Natural killer cell treated with Interleukin-12 subunit alpha and Interleukin-12 subunit beta and Interleukin-15 and Interleukin-18, amount 100 ng/mL, for 72 hours (primary cell): ENCODE measurements around the gene KIAA0513. TPM values are rescaled to one million over a fixed set of nuclear protein-coding genes. Genes with fewer than 3 reads are reported as not detected.

ENCODE experiments used
- ATAC-seq, 2 donors: fragments of 150-1000 bp; cut with Tn5 transposase in 1 of 2; sonication (Bioruptor Pico), chemical (Tn5 transposase) in 1 of 2; 2 replicates each; pipeline ENCODE4 v1.10.0; 2021
- DNase-seq: peaks from one replicate; pipeline ENCODE4 v3.0.0; 2022; ENCODE audit warnings: low spot score
- H3K27ac Mint-ChIP-seq, 2 donors: 1 replicate in 1 of 2; 2 replicates in 1 of 2; pipeline ENCODE4 v1.8.0; 2022; ENCODE audit warnings: mixed read lengths in 2 of 2, mild to moderate bottlenecking in 1 of 2, moderate library complexity in 1 of 2
- H3K27me3 Mint-ChIP-seq, 2 donors: 1 replicate in 1 of 2; 2 replicates in 1 of 2; pipeline ENCODE4 v1.8.0; 2022; ENCODE audit warnings: mixed read lengths in 2 of 2
- H3K36me3 Mint-ChIP-seq: one replicate; pipeline ENCODE4 v1.8.0; 2022; ENCODE audit warnings: mixed read lengths
- H3K4me1 Mint-ChIP-seq, 2 donors: 1 replicate in 1 of 2; 2 replicates in 1 of 2; pipeline ENCODE4 v1.8.0; 2022; ENCODE audit warnings: low read depth in 2 of 2, mixed read lengths in 2 of 2, mild to moderate bottlenecking in 1 of 2
- H3K4me3 Mint-ChIP-seq: one replicate; pipeline ENCODE4 v1.8.0; 2022; ENCODE audit warnings: mixed read lengths
- H3K9me3 Mint-ChIP-seq: 2 replicates; pipeline ENCODE4 v1.8.0; 2022; ENCODE audit warnings: mixed read lengths
- total RNA-seq, 2 donors: library from RNA; stranded (reverse); gene quantifications; one replicate each; pipeline ENCODE4 v1.2.3, GENCODE V29; 2022

The KIAA0513 gene
- total RNA-seq, 2 donors from 2014 or later = 3.3 to 3.6 TPM

DNA sequence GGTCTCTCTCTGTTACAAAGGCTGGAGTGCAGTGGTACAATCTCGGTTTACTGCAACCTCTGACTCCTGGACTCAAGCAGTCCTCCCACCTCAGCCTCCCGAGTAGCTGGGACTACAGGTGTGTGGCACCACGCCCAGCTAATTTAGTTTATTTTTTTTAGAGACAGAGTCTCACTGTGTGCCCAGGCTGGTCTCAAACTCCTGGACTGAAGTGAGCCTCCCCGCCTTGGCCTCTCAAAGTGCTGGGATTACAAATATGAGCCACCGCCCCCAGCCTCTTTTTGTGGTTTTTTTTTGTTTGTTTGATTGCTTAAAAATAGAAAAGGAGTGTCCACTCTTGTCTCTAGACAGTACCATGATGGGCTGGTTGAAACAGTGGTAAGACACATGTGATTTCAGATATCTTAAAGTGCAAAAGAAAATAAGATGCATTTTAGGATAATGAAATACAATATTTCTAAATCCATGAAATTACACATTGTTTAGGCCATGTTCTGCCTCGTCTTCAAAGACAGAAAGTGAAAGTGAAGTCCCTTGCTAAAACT lies 27.4 kb downstream of the KIAA0513 start:
- Mint-ChIP-seq H3K9me3 (no peaks in the 10 kb centered on the region), H3K4me3 (peak overlapping the region; percentile 88), H3K36me3 (no peaks in the 10 kb centered on the region), H3K27ac (peak overlapping the region; percentile 78), H3K4me1 (peaks cover 31 to 32% of the 10 kb centered on the region in 2 donors), H3K27me3 (peaks cover 9 to 13% of the 10 kb centered on the region in 2 donors)
- ATAC-seq (no peak), DNase-seq (peak; percentile 2)

DNA sequence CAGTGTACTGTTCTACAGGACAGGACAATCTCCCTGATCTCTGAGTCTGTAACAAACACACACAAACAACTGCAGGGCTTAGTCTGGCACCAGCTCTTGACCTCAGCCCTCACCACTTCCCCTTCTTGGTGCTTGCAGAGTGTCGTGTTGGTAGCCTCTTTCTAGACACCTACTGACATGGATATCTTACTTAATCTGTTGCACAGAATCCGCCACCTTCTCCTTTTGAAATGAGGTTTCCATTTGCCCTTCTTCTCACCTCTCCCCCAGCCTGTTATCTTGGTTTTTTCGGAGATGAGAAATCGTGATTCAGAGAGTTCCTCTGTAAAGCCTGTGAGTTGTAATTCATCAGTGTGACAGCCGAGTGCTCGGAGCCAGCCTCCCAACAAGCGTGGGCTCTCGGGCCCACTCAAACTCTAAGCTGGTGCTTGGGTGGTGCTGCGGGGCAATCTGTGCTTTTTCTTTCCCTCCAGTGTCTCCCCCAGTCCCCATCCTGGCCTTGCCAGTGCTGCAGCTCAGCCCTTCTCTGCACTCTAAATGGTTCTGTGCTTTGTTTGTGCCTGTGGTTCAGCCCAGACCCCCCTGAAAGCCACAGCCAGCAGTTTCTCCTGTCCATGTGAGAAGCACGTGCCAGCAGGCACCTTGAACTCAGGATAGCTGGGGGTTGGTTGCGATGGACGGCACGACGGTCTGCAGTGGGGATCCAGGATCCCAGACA lies 28.1 kb downstream of the KIAA0513 start:
- Mint-ChIP-seq H3K36me3 (no peaks in the 10 kb centered on the region), H3K4me1 (peaks cover 30 to 31% of the 10 kb centered on the region in 2 donors), H3K27ac (peak overlapping the region; percentile 78), H3K27me3 (peaks cover 9 to 13% of the 10 kb centered on the region in 2 donors), H3K9me3 (no peaks in the 10 kb centered on the region), H3K4me3 (peak overlapping the region; percentile 88)
- peak; percentile 97 to 99 for ATAC-seq
- peak; percentile 83 for DNase-seq

DNA sequence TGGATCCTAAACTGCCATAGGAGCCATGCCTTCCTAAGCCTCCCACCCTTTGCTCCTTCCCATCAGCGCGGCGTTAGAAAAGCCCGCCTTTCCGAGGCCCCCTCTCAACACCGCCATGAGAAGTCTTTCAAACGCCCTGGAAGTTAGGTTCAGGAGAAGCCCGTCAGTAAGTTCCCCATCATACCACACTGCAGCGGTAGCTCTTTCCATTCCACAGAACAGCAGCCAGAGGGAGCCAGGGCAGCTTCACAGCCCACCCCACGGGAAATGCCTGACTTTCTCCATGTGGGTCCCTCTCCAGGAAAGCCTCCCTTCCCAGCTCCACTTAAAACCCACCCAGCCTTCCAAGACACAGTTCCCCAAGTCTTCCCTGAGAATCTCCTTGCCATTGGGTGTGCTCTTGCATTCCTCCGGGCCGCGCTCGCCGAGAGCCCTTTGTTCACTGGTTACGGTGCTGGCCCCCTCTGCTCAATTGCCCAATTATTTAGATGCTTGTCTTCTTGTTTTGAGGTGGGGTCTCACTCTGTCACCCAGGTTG lies 28.7 kb downstream of the KIAA0513 start:
- Mint-ChIP-seq H3K4me3 (peak overlapping the region; percentile 88), H3K4me1 (peaks cover 29 to 31% of the 10 kb centered on the region in 2 donors), H3K27me3 (peaks cover 9 to 14% of the 10 kb centered on the region in 2 donors), H3K36me3 (no peaks in the 10 kb centered on the region), H3K27ac (peak overlapping the region; percentile 78), H3K9me3 (no peaks in the 10 kb centered on the region)
- peak; percentile 38 for DNase-seq
- ATAC-seq = no peak

DNA sequence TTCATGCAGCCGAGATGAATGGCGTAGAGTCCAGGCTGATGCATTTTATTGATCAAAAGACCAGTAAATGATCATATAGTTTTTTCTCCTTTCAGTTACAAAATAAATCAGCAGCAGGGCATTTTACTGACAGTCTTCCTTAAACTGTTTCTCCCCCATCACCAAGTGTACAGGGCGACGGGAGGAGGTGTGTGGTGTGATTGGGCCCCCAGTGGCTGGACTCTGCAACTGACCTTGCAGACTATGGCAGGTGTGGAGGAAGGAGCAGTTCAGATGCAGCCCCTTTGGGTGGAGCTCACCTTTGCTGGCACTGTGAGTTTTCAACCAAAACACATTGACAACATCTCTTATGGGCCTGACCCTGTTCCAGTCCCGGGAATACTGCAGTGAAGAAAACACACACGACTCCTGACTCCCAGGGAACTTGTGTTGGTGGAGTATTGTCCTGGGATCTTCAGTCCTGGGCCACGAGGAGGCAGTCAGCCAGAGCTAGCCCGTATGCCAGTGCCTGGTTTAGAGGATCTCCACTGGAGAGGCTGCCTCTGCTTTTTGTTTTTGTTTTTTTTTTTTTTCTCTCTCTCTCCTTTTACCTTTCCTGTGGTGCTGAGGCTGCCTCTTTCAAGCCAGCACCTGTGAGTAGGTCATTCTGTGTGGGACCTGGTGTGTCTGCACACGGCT lies 29.8 kb downstream of the KIAA0513 start:
- Mint-ChIP-seq H3K4me1 (peaks cover 29 to 31% of the 10 kb centered on the region in 2 donors), H3K27ac (peak overlapping the region; percentile 78), H3K4me3 (peak overlapping the region; percentile 88), H3K36me3 (no peaks in the 10 kb centered on the region), H3K27me3 (peaks cover 9 to 15% of the 10 kb centered on the region in 2 donors), H3K9me3 (no peaks in the 10 kb centered on the region)
- no peak for ATAC-seq
- DNase-seq = peak; percentile 44

DNA sequence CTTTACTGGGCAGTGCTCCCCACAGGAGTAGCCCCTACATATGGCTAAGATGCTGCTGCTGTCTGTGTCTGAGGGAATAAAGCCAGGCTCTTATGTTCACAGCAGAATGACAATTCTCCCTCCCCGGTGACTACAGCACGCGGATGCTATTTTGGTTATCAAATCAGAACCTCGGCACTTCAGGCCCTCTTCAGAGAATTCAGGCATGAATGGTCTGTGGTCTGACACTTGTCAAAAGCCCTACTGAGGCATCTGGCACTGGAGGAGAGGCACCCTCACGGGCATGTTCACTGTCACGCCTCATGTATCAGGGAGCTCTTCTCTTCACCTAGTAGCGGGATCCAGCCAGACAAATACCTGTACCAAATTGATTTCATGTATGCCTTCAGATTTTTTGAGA lies 30.4 kb downstream of the KIAA0513 start:
- H3K4me1 Mint-ChIP-seq = peaks cover 29 to 31% of the 10 kb centered on the region in 2 donors
- H3K36me3 Mint-ChIP-seq = no peaks in the 10 kb centered on the region
- peak; percentile 26 for DNase-seq
- peak overlapping the region; percentile 34 for H3K4me3 Mint-ChIP-seq
- peak overlapping the region in 1 of 2 donors; percentile 35 for H3K27ac Mint-ChIP-seq
- no peak for ATAC-seq
- H3K9me3 Mint-ChIP-seq = no peaks in the 10 kb centered on the region
- H3K27me3 Mint-ChIP-seq = peaks cover 9 to 15% of the 10 kb centered on the region in 2 donors

DNA sequence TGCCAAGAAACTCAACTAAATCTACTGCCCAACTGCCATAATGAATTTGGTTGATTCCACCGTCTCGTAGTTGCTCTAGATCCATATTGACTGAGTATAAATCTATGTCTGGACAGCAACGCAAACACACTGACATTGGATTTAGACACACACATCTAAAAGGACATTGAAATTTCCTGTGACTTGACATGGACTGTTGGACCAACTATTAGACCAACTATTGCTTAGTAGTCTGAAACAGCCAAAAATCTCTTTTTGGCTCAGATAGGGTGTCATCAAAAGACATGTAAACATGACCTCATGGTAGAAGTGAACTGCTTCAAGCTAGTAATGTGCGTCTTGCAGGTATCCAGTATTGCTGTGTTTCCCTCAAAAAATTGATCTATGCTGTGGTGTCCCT lies 31.3 kb downstream of the KIAA0513 start:
- Mint-ChIP-seq H3K4me1 (peaks cover 29 to 31% of the 10 kb centered on the region in 2 donors), H3K9me3 (no peaks in the 10 kb centered on the region), H3K4me3 (no peak overlapping the region), H3K36me3 (no peaks in the 10 kb centered on the region), H3K27ac (no peak overlapping the region), H3K27me3 (peaks cover 9 to 15% of the 10 kb centered on the region in 2 donors)
- ATAC-seq (no peak), DNase-seq (no peak)

DNA sequence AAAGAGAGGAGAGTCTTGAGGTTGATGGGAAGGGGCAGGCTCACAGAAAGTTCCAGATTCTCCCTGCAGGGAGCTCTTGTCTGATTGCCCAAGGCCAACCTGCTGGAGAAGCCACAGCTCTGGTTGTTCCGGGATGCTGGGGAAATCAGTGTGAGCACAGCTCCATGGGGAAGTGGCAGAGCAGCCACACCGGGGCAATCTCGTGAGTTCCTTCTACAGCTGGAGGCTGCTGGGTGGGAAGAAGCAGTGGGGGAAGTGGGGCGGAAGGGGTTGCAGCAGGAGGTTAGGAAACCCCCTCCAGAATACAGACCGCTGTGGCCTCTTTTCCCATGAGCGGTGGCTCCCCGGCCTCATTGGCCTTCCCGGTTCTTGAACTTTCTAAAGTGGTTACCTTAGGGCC lies 34.0 kb downstream of the KIAA0513 start:
- DNase-seq (peak; percentile 48), ATAC-seq (no peak)
- Mint-ChIP-seq H3K27me3 (peaks cover 9 to 18% of the 10 kb centered on the region in 2 donors), H3K36me3 (no peaks in the 10 kb centered on the region), H3K27ac (no peak overlapping the region), H3K9me3 (no peaks in the 10 kb centered on the region), H3K4me1 (peaks cover 14 to 16% of the 10 kb centered on the region in 2 donors), H3K4me3 (no peak overlapping the region)

DNA sequence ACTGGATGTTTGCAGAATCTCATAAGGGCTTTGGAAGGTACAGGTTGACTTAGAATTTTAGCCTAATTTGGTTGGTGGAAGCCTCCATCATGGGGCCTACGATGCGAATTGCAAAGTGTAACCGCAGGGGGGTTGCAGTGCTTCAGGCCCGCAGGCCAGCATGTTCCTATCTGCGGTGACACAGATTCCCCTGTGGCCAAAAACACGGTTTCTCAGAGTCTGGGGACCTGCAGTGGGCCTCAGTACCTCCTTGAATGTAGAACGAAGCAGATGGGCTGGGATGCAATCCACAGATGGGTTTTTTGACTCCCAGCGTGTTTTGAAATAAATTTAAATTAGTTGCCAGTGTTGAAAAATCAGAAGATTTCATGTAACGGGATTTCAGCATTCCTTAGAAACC lies 34.7 kb downstream of the KIAA0513 start:
- peaks cover 7 to 13% of the 10 kb centered on the region in 2 donors for H3K27me3 Mint-ChIP-seq
- H3K4me1 Mint-ChIP-seq = peaks cover 6 to 9% of the 10 kb centered on the region in 2 donors
- DNase-seq (no peak), ATAC-seq (no peak)
- no peak overlapping the region for H3K4me3 Mint-ChIP-seq
- H3K36me3 Mint-ChIP-seq = no peaks in the 10 kb centered on the region
- no peak overlapping the region for H3K27ac Mint-ChIP-seq
- H3K9me3 Mint-ChIP-seq = no peaks in the 10 kb centered on the region

DNA sequence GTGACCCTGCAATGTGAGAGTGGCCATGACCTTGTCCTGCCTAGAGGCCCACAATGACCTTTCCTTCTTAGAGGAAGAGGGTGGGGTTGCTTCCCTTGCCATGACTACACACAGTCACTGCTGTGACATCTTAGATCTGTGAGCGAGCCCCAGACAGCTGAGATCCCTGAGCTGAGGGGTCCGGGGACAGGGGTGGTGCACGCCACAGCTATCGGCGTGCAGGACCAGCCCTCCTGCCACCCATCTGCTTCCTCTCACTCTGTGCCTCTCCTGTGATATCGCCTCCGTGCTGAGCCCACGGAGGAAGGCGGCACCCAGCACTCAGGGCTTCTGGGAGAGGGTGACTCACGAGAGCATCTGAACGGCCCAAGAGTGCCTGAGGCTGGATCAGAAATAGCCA lies 35.2 kb downstream of the KIAA0513 start:
- H3K4me3 Mint-ChIP-seq = no peak overlapping the region
- ATAC-seq (peak in 1 of 2 donors; percentile 40), DNase-seq (no peak)
- no peak overlapping the region for H3K27ac Mint-ChIP-seq
- no peaks in the 10 kb centered on the region for H3K9me3 Mint-ChIP-seq
- H3K4me1 Mint-ChIP-seq = peaks cover under 1 to 4% of the 10 kb centered on the region in 2 donors
- no peaks in the 10 kb centered on the region for H3K36me3 Mint-ChIP-seq
- peaks cover 2 to 10% of the 10 kb centered on the region in 2 donors for H3K27me3 Mint-ChIP-seq

DNA sequence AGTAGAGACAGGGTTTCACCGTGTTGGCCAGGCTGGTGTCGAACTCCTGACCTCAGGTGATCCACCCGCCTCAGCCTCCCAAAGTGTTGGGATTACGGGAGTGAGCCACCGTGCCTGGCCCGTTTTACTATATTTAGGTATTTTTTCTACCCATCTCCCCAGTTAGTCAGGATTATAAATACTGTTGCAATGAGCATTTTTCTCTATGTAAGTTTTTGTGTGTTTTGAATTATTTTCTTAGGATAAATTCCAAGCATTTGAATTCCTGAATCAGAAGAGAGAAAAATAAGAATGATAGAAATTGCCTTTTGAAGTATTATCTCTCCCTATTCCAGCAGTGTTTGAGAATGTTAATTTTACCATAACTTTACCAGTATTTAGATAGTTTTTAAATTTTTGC lies 36.6 kb downstream of the KIAA0513 start:
- no peak overlapping the region for H3K4me3 Mint-ChIP-seq
- no peaks in the 10 kb centered on the region for H3K36me3 Mint-ChIP-seq
- peaks cover 0 to 3% of the 10 kb centered on the region in 2 donors for H3K4me1 Mint-ChIP-seq
- H3K9me3 Mint-ChIP-seq = no peaks in the 10 kb centered on the region
- no peak overlapping the region for H3K27ac Mint-ChIP-seq
- H3K27me3 Mint-ChIP-seq = peaks cover 0 to 10% of the 10 kb centered on the region in 2 donors
- ATAC-seq (no peak), DNase-seq (no peak)

DNA sequence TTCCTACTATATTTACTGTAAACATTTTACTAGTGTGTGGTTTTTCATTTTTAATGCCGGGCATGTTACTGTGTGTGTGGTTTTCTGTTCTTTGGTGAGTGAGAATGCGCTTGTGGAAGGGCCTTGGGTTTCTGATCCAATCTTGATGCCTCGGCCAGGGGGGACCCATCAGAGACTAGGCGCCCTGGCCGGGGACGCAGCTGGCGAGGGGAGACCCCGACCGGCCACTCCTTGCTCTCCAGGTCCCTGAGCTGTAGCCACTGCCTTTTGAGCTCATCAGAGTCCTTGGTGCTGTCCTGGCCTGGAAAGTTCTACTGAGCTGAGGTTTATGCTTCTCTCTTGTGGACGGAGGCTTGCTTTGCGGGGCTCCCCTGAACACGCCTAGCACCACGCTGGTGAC lies 37.5 kb downstream of the KIAA0513 start:
- no peak for ATAC-seq
- H3K36me3 Mint-ChIP-seq = no peaks in the 10 kb centered on the region
- H3K9me3 Mint-ChIP-seq = no peaks in the 10 kb centered on the region

DNA sequence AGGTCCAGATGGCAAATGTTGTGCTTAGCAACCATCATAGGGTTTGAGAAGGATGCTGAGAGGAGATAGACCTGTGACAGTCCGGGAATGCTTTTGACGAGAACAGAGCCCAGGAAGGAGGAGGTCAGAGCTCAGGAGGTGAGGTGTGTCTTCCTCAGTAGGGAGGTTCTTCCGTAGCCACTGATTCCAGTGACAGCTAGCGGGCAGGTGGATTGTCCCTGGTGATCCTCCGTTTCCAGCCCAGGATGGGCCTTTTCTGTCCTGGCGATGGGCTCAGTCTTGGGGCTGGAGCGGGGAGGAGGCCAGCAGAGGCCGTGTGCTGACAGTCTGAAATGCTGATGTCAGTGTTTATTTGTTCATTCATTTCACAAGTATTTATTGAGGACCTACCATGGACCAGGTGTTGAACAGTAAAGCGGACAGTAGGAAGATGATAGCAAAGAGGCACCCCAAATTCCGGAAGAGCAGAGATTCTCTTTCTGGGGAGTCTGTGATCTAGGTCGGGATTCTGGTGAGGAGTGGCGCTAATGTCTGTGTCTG lies 38.8 kb downstream of the KIAA0513 start:
- no peaks in the 10 kb centered on the region for H3K36me3 Mint-ChIP-seq
- no peaks in the 10 kb centered on the region for H3K9me3 Mint-ChIP-seq
- peaks cover 0 to 7% of the 10 kb centered on the region in 2 donors for H3K27me3 Mint-ChIP-seq
- peaks cover 0 to 3% of the 10 kb centered on the region in 2 donors for H3K4me1 Mint-ChIP-seq
- ATAC-seq (no peak), DNase-seq (no peak)
- H3K4me3 Mint-ChIP-seq = no peak overlapping the region
- H3K27ac Mint-ChIP-seq = no peak overlapping the region

More for the DNA sequence above, 37.5 kb downstream of the KIAA0513 start:
- Mint-ChIP-seq H3K27ac (no peak overlapping the region), H3K4me3 (no peak overlapping the region), H3K27me3 (peaks cover 0 to 10% of the 10 kb centered on the region in 2 donors), H3K4me1 (peaks cover 0 to 3% of the 10 kb centered on the region in 2 donors)
- no peak for DNase-seq

DNA sequence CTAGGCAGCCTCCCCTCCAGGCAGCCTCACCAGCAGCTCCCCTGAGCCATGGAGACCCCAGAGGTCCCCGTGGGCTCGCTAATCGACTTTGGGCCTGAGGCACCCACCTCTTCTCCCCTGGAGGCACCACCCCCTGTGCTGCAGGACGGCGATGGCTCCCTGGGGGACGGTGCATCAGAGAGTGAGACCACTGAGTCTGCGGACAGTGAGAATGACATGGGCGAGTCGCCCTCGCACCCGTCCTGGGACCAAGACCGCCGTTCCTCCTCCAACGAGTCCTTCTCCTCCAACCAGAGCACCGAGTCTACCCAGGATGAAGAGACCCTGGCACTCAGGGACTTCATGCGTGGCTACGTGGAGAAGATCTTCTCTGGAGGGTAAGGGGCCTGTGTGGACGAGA lies 39.4 kb downstream of the KIAA0513 start:
- Mint-ChIP-seq H3K27me3 (peaks cover 0 to 4% of the 10 kb centered on the region in 2 donors), H3K4me3 (no peak overlapping the region), H3K27ac (no peak overlapping the region), H3K36me3 (no peaks in the 10 kb centered on the region), H3K4me1 (peaks cover 0 to 3% of the 10 kb centered on the region in 2 donors), H3K9me3 (no peaks in the 10 kb centered on the region)
- DNase-seq (peak; percentile 45), ATAC-seq (no peak)
